LNCaP clone FGC (cell line): ENCODE results near the gene LRRD1.

ENCODE experiments used
- DNase-seq: peaks from one replicate; pipeline ENCODE4 v3.0.0-alpha.2; 2011; ENCODE audit warnings: low read depth
- H3K4me3 ChIP-seq: 2 replicates; pipeline ENCODE4 v1.5.1; 2011; ENCODE audit warnings: mild to moderate bottlenecking, low read depth, low read length, control low read depth
- CTCF ChIP-seq: IDR thresholded peaks from 2 replicates; pipeline ENCODE4 v1.5.1; 2012; ENCODE audit warnings: mild to moderate bottlenecking; ENCODE audit not compliant: control insufficient read depth, insufficient read depth; ENCODE audit errors: extremely low read depth

The LRRD1 gene

GRCh38 chr7:92100534-92100933, 78.4 kb downstream of the LRRD1 start:
- no peak overlapping the region for H3K4me3 ChIP-seq
- no peak for DNase-seq
- no peak for TF ChIP-seq CTCF

- no peak for DNase-seq
- TF ChIP-seq CTCF = no peak
- H3K4me3 ChIP-seq = no peak overlapping the region
These were observed 83.6 kb downstream of the LRRD1 start for GRCh38 chr7:92095380-92095779.
